ENCODE results near the gene TMEM237.

TMEM237 gene

DNA sequence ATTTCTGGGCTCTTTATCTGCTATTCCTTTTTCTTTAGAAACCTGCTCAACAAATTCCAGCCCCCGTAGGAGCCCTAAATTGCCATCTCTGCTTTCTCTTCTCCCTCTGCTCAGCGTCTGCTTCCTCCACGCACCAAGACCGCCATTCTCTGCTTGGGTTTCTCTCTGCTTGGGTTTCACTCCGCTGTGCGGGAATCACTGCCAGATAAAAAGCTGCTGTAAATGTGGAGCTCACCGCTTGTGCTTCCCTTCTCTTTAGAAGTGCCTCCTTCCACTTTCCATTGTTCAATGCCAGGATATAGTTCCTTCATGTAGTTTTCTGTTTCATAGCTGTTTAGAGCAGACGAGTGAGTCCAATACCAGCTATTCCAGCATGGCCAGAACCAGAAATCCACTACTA is 45.9 kb downstream of the TMEM237 start:
- Histone ChIP-seq H3K4me1 (ENCODE audit: control insufficient read depth, low read length) (no peaks in the 10 kb centered on the region), H3F3A (ENCODE audit: control insufficient read depth, insufficient read depth) (no peaks in the 10 kb centered on the region), H3K4me2 (ENCODE audit: low read length) (no peak overlapping the region), H3K27ac (ENCODE audit: low read depth, low read length) (no peak overlapping the region), H3K9me2 (replicated peaks; ENCODE audit: control insufficient read depth, low read length) (no peaks in the 10 kb centered on the region), H3K36me3 (ENCODE audit: control insufficient read depth, low read length) (no peaks in the 10 kb centered on the region), H3K27me3 (ENCODE audit: control insufficient read depth, low read length) (no peaks in the 10 kb centered on the region), H3K79me2 (ENCODE audit: control insufficient read depth, low read length) (no peaks in the 10 kb centered on the region), H3K4me3 (ENCODE audit: low read length) (no peak overlapping the region), H4K20me1 (ENCODE audit: control insufficient read depth, insufficient read depth, low read depth, low read length) (no peaks in the 10 kb centered on the region), H3K9me3 (ENCODE audit: control insufficient read depth, insufficient read depth, low read length) (no peaks in the 10 kb centered on the region)
- TF ChIP-seq EZH2phosphoT487 (IDR thresholded peaks at IDR 0.05; ENCODE audit: borderline replicate concordance, low read length): no peak
- TF ChIP-seq, protein P1, sequence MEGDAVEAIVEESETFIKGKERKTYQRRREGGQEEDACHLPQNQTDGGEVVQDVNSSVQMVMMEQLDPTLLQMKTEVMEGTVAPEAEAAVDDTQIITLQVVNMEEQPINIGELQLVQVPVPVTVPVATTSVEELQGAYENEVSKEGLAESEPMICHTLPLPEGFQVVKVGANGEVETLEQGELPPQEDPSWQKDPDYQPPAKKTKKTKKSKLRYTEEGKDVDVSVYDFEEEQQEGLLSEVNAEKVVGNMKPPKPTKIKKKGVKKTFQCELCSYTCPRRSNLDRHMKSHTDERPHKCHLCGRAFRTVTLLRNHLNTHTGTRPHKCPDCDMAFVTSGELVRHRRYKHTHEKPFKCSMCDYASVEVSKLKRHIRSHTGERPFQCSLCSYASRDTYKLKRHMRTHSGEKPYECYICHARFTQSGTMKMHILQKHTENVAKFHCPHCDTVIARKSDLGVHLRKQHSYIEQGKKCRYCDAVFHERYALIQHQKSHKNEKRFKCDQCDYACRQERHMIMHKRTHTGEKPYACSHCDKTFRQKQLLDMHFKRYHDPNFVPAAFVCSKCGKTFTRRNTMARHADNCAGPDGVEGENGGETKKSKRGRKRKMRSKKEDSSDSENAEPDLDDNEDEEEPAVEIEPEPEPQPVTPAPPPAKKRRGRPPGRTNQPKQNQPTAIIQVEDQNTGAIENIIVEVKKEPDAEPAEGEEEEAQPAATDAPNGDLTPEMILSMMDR (IDR thresholded peaks at IDR 0.05; ENCODE audit: low read depth, low read length, poor library complexity, severe bottlenecking): no peak

DNA sequence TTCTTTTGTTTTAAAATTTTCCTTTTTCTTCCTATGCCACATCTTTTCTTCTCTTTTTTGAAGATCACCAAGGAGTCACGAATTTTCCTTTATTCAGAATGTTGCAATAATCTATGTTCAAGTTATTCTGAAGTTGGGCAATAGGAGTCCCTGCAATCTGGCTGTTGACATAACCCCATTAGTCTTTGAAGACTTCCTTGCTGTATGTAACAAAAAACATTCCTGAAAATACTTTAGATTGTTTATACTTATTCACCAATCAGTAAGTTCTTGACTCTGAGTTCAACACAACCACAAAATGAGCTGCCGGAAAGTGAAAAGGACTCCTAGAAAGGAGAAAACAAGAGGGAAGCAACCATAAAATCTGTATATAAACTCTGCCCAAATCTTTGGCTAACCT is 62.8 kb downstream of the TMEM237 start:
- no peaks in the 10 kb centered on the region for H3K9me3 ChIP-seq (ENCODE audit: control insufficient read depth, insufficient read depth, low read length)
- no peak overlapping the region for H3K4me2 ChIP-seq (ENCODE audit: low read length)
- no peaks in the 10 kb centered on the region for H4K20me1 ChIP-seq (ENCODE audit: control insufficient read depth, insufficient read depth, low read depth, low read length)
- no peak overlapping the region for H3K4me3 ChIP-seq (ENCODE audit: low read length)
- no peak overlapping the region for H3K27ac ChIP-seq (ENCODE audit: low read depth, low read length)
- no peaks in the 10 kb centered on the region for H3K9me2 ChIP-seq (replicated peaks; ENCODE audit: control insufficient read depth, low read length)
- H3F3A ChIP-seq (ENCODE audit: control insufficient read depth, insufficient read depth): no peaks in the 10 kb centered on the region
- H3K4me1 ChIP-seq (ENCODE audit: control insufficient read depth, low read length): no peaks in the 10 kb centered on the region
- no peaks in the 10 kb centered on the region for H3K27me3 ChIP-seq (ENCODE audit: control insufficient read depth, low read length)
- TF ChIP-seq EZH2phosphoT487 (IDR thresholded peaks at IDR 0.05; ENCODE audit: borderline replicate concordance, low read length): no peak
- TF ChIP-seq, protein P1 (IDR thresholded peaks at IDR 0.05; ENCODE audit: low read depth, low read length, poor library complexity, severe bottlenecking): no peak
- H3K79me2 ChIP-seq (ENCODE audit: control insufficient read depth, low read length): no peaks in the 10 kb centered on the region
- no peaks in the 10 kb centered on the region for H3K36me3 ChIP-seq (ENCODE audit: control insufficient read depth, low read length)

DNA sequence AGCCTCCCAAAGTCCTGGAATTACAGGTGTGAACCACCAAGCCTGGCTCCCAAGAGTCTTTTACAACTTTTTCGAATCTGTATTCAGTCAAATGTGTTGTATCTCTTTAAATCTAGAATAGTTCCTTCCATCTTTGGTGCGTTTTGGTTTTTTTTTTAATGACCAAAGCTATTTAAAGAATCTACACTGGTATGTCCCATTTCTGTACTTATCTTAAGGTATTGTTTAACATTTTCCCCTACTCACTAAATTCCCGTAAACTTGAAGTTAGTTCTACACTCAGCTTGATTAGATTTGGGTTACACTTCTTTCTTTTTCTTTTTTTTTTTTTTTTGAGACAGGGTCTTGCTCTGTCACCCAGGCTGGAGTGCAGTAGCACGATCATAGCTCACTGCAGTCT is 63.8 kb downstream of the TMEM237 start:
- no peak overlapping the region for H3K4me3 ChIP-seq (ENCODE audit: low read length)
- no peaks in the 10 kb centered on the region for H4K20me1 ChIP-seq (ENCODE audit: control insufficient read depth, insufficient read depth, low read depth, low read length)
- H3K4me2 ChIP-seq (ENCODE audit: low read length): no peak overlapping the region
- peaks cover 2% of the 10 kb centered on the region; the same call in 1 of the 2 replicates for H3K4me1 ChIP-seq (ENCODE audit: control insufficient read depth, low read length)
- H3K27me3 ChIP-seq (ENCODE audit: control insufficient read depth, low read length): no peaks in the 10 kb centered on the region
- TF ChIP-seq, protein P1 (IDR thresholded peaks at IDR 0.05; ENCODE audit: low read depth, low read length, poor library complexity, severe bottlenecking): no peak
- TF ChIP-seq EZH2phosphoT487 (IDR thresholded peaks at IDR 0.05; ENCODE audit: borderline replicate concordance, low read length): no peak
- H3K36me3 ChIP-seq (ENCODE audit: control insufficient read depth, low read length): no peaks in the 10 kb centered on the region
- no peaks in the 10 kb centered on the region for H3F3A ChIP-seq (ENCODE audit: control insufficient read depth, insufficient read depth)
- no peaks in the 10 kb centered on the region for H3K79me2 ChIP-seq (ENCODE audit: control insufficient read depth, low read length)
- no peaks in the 10 kb centered on the region for H3K9me2 ChIP-seq (replicated peaks; ENCODE audit: control insufficient read depth, low read length)
- H3K27ac ChIP-seq (ENCODE audit: low read depth, low read length): no peak overlapping the region
- H3K9me3 ChIP-seq (ENCODE audit: control insufficient read depth, insufficient read depth, low read length): no peaks in the 10 kb centered on the region

DNA sequence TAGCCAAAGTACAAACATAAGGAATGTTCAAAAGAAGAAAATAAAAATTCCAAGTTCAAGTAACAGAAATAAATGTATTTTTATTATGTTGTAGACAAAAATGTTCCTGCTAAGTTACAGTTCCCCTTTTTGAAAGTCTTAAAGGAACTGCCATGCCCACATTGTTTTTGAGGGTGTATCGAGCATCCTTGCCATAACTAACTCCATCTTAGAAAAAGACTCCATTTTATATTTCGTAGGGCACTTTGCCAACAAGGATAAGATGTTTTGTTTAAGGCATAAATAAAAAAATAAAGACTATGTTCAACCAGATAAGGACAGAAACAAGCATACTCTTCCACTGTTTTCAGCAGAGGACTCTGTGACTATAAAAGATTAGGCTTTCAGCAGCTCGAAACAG is 67.3 kb downstream of the TMEM237 start:
- peaks cover 8% of the 10 kb centered on the region; the same call in 1 of the 2 replicates for H3K4me1 ChIP-seq (ENCODE audit: control insufficient read depth, low read length)
- no peaks in the 10 kb centered on the region for H4K20me1 ChIP-seq (ENCODE audit: control insufficient read depth, insufficient read depth, low read depth, low read length)
- TF ChIP-seq EZH2phosphoT487 (IDR thresholded peaks at IDR 0.05; ENCODE audit: borderline replicate concordance, low read length): no peak
- TF ChIP-seq, protein P1 (IDR thresholded peaks at IDR 0.05; ENCODE audit: low read depth, low read length, poor library complexity, severe bottlenecking): no peak
- no peaks in the 10 kb centered on the region for H3K36me3 ChIP-seq (ENCODE audit: control insufficient read depth, low read length)
- no peaks in the 10 kb centered on the region for H3K27me3 ChIP-seq (ENCODE audit: control insufficient read depth, low read length)
- no peak overlapping the region for H3K4me2 ChIP-seq (ENCODE audit: low read length)
- no peak overlapping the region for H3K27ac ChIP-seq (ENCODE audit: low read depth, low read length)
- H3K9me3 ChIP-seq (ENCODE audit: control insufficient read depth, insufficient read depth, low read length): no peaks in the 10 kb centered on the region
- no peak overlapping the region for H3K4me3 ChIP-seq (ENCODE audit: low read length)
- H3K9me2 ChIP-seq (replicated peaks; ENCODE audit: control insufficient read depth, low read length): no peaks in the 10 kb centered on the region
- no peaks in the 10 kb centered on the region for H3K79me2 ChIP-seq (ENCODE audit: control insufficient read depth, low read length)
- H3F3A ChIP-seq (ENCODE audit: control insufficient read depth, insufficient read depth): no peaks in the 10 kb centered on the region
